Measurements from ENCODE around the gene MT1A.
"Not testable (repeated sequence)": the region's sequence is repeated elsewhere in the genome, so short reads cannot be mapped to it uniquely, and the experiment has no call there.

DNA sequence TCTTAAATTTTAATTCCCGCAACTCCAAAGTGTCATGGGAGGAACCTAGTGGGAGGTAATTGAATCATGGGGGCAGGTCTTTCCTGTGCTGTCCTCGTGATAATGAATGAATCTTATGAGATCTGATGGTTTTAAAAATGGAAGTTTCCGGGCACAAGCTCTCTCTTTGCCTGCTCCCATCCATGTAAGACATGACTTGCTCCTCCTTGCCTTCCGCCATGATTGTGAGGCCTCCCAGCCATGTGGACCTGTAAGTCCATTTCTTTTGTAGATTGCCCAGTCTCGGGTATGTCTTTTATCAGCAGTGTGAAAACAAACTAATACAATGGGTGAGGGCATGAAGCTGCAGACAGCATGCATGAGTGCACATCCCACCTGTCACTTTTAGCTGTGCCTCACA is 15.3 kb upstream of the MT1A start:
- not testable (repeated sequence) for TF ChIP-seq MAX (IDR thresholded peaks at IDR 0.05; ENCODE audit: low read depth, low read length); POLR2A (IDR thresholded peaks at IDR 0.05; ENCODE audit: extremely low read depth, insufficient read length); MYC (IDR thresholded peaks at IDR 0.05; ENCODE audit: low read depth, low read length)
- TF ChIP-seq, protein P1, sequence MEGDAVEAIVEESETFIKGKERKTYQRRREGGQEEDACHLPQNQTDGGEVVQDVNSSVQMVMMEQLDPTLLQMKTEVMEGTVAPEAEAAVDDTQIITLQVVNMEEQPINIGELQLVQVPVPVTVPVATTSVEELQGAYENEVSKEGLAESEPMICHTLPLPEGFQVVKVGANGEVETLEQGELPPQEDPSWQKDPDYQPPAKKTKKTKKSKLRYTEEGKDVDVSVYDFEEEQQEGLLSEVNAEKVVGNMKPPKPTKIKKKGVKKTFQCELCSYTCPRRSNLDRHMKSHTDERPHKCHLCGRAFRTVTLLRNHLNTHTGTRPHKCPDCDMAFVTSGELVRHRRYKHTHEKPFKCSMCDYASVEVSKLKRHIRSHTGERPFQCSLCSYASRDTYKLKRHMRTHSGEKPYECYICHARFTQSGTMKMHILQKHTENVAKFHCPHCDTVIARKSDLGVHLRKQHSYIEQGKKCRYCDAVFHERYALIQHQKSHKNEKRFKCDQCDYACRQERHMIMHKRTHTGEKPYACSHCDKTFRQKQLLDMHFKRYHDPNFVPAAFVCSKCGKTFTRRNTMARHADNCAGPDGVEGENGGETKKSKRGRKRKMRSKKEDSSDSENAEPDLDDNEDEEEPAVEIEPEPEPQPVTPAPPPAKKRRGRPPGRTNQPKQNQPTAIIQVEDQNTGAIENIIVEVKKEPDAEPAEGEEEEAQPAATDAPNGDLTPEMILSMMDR (IDR thresholded peaks at IDR 0.05; ENCODE audit: low read depth, low read length), result not testable (repeated sequence)
